AG09319 (cell line): ENCODE data around the gene ARF1.

Source experiments
- DNase-seq: peaks from one replicate; pipeline ENCODE4 v3.0.0-alpha.2; 2010; ENCODE audit warnings: low read depth; ENCODE audit errors: extremely low read depth
- TF ChIP-seq, protein P1 (sequence below): IDR thresholded peaks from 2 replicates; pipeline ENCODE4 v1.5.1; 2011; ENCODE audit warnings: low read depth, mild to moderate bottlenecking, inconsistent platforms, low read length, moderate library complexity

The ARF1 gene

GRCh38 chr1:228038387-228039005 lies 44.0 kb upstream of the ARF1 start:
- no peak for DNase-seq
- TF ChIP-seq, protein P1, sequence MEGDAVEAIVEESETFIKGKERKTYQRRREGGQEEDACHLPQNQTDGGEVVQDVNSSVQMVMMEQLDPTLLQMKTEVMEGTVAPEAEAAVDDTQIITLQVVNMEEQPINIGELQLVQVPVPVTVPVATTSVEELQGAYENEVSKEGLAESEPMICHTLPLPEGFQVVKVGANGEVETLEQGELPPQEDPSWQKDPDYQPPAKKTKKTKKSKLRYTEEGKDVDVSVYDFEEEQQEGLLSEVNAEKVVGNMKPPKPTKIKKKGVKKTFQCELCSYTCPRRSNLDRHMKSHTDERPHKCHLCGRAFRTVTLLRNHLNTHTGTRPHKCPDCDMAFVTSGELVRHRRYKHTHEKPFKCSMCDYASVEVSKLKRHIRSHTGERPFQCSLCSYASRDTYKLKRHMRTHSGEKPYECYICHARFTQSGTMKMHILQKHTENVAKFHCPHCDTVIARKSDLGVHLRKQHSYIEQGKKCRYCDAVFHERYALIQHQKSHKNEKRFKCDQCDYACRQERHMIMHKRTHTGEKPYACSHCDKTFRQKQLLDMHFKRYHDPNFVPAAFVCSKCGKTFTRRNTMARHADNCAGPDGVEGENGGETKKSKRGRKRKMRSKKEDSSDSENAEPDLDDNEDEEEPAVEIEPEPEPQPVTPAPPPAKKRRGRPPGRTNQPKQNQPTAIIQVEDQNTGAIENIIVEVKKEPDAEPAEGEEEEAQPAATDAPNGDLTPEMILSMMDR = no peak

DNA sequence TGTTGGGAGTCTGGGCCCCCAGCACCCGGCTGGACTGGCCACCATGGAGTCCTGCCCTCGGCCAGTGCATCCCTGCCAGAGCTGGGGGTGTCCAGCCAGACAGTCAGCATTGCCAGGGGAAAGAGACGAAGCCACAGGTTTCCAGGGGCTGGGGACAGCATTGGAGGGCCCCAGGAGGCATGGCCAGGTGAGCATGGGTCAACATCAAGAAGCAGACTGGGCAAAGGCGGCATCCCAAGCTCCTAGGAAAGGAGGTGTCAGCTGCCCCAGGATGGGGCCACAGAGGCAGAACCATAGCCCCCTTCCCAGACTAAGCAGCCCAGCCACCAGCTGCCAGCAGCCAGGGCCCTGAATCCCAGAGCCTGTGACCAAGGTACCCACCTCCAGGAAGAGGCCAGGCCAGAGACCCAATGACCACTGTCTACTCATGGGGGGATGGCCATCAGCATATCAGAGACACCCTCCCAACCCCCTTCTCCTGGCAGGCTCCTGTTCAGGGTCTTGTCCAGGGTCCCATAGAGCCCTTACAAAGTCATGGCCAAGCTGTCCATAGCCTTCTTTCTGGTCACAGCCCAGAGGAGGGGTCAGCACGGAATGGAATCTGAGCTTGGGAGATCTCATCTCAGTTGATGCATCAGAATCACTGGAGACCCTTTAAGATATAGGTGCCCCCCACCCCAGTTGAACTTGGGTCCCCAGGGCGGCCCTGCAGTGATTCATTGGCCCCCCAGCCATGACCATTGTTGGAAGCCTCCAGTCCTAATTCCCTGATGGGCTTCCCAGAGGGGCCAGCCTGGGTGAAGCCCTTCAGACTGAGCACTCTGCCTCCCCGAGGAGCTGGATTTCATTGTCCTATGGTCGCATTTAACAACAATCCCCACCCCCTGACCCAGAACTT lies 43.3 kb upstream of the ARF1 start:
- no peak for DNase-seq
- TF ChIP-seq, protein P1 = no peak

DNA sequence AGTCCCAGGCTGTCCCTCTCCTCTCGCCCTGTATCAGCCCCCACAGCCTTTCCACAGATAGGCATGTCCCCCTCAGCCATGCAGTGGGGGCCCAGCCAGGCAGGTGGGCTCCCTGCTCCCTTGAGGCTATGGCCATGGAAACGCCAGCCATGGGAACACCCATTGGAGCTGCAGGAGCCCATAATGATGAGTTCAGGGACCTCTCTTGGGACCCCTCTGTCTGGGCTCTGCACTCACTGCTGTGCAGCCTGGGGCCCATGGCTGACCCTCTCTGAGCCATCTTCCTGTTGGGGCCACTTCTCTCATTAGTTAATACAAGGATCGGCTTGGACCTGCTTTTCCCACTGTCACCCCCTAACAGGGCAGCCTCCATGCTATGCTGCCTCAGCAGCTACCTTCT lies 42.5 kb upstream of the ARF1 start:
- TF ChIP-seq, protein P1 = no peak
- no peak for DNase-seq

GRCh38 chr1:228041316-228041715 lies 41.2 kb upstream of the ARF1 start:
- TF ChIP-seq, protein P1 = no peak
- no peak for DNase-seq

DNA sequence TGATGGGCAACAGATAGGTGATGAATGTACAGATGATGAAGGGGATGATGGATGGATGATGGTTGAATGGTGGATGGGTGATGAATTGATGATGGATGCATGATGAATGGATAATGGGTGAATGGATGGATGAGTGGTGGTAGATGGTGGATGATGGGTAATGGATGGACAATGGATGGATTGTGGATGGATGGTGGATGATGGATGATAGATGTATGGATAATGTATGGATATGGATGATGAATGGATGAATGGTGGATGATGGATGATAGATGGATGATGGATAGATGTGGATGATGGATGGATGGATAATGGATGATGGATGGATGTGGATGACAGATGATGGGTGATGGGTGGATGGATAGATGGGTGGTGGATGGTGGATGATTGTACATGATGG lies 40.0 kb upstream of the ARF1 start:
- no peak for DNase-seq
- TF ChIP-seq, protein P1 = no peak

GRCh38 chr1:228043281-228043848 lies 39.1 kb upstream of the ARF1 start:
- TF ChIP-seq, protein P1 = no peak
- no peak for DNase-seq

DNA sequence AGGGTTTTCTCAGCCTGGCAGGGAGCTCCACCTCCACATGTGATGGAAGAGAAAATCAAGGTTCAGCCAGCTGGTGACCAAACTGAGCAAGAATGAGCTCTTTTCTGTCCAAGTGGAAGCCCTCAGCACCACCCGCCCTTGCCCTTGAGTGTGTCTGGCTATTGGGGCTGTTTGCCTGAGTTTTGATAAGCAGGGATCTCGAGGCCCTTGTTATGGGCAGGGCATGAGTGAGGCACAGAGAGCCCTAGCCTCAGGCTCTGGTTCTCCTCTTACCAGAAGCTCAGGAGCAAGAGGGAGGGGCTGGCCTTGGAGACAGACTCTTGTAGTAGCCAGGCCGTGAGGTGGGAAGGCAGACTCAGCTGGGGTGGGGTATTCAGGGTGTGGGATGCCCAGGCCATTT lies 37.5 kb upstream of the ARF1 start:
- no peak for DNase-seq
- TF ChIP-seq, protein P1 = no peak
